HG03457 (cell line): ENCODE data around the gene GH1.
"Not testable (repeated sequence)": the region's sequence is repeated elsewhere in the genome, so short reads cannot be mapped to it uniquely, and the experiment has no call there.

Source experiments
- ATAC-seq: cut with Tn5 transposase; IDR thresholded peaks from one replicate; pipeline ENCODE4 v1.9.1; 2021; ENCODE audit warnings: moderate number of reproducible peaks; ENCODE audit not compliant: unreplicated experiment

GH1 gene

DNA sequence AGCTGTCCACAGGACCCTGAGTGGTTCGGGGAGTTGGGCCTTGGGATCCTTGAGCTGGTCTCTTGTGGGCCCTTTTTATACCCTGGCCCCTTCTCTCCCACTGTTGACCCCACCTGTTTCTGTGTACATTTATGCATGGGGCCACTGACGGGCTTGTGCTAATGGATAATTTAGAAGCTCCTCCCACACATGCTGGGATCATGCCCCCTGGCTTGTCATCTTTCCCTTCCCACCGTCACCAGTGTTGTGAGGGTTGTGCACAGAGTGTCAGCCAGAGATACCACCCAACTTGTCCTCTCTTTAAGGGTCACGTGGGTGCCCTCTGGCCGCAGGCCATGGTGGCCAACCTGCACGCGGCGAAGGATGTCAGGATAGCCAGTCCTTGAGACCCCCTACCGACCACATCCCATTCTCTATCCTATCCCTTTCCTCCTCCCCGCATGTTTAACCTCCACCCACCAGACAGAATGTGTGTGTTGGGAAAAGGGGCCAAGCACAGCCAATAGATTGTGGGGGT, at the start of gene GH1:
Gene GH1, minus strand, starts transcription at position 51 of the 517 bp plus-strand sequence. CDS start 63 bp downstream, outside the sequence.
- ATAC-seq: not testable (repeated sequence)

DNA sequence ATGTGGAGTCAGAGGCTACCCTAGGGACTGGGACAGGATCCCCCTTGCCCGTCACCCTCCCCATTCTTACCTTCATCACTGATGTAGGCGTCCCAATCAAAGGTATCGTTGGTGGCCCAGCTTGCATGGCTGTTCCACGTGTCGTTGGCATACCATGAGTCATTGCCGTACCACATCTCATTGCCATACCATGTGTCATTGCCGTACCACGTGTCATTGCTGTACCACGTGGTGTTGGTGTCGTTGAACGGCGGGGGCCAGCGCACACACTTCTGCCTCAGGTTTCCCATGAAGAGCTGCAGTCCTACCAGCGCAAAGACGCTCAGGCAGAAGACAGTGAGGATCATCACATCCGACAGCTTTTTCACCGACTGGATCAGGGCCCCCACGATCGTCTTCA, 49.3 kb upstream of the GH1 start:
- no peak for ATAC-seq

DNA sequence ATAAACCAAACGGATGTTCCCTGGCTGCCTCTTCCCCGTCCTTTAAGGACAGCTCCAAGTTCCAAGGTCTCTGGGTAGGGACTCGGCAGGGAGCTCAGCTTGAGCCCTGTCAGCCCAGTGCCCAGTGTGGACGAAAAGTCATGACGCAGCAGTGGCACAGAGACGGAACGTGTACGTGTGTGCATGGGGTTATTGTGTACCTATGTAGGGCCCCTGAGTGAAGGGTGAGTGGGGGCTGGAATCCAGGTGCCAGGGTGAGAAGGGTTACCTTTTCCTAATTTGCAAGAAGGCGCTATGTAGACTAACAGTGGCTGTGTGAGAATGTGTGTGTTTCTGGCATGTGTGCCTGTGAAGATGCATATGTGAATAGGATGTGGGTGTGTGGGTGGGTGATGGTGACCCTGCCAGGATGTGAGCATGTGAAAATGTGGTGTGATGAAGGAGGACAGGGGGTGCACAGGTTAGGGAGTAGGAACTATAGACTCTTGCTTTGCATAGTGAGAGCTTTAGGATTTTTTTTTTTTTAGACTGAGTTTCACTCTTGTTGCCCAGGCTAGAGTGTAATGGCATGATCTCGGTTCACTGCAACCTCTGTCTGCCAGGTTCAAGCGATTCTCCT, 48.1 kb upstream of the GH1 start:
- no peak for ATAC-seq

DNA sequence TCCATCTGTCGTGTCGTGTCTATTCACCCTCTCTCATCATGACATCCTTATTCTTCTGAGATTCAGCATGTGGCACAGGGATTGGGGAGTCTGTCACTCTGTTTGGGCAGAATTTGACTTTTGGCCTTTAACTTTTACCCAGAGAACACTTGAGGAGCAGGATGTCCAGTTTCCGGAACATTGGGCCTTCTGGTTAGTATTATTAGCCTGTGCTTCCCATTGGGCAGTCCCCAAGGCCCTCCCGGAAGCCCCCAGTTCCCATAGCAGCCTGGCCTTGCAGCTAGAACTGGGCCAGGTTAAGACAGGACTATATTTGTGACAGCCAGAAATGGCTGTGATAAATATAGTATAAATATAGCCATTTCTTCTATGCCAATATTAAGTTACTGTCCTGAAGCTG, 44.5 kb upstream of the GH1 start:
- ATAC-seq: no peak

DNA sequence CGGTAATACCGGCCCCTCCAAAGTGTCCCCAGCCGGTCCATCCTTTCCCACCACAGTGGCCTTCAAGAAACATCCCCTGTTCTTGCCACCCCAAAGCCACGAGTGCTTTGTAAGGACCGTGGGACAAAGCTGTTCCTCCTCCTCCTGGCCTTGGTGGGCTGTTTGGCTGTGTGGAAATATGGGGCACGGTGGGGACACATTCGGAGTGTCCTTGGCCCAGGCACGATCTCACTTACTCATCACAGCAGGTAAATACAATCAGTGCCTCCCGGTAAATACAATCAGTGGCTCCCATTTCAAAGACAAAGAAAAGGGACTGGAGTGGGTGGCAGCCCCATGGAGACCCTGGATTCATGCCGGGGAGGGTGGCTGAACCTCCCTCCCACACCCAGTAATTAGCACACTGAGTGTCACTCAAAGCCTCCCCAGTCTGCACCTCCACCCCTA, 43.7 kb upstream of the GH1 start:
- no peak for ATAC-seq

DNA sequence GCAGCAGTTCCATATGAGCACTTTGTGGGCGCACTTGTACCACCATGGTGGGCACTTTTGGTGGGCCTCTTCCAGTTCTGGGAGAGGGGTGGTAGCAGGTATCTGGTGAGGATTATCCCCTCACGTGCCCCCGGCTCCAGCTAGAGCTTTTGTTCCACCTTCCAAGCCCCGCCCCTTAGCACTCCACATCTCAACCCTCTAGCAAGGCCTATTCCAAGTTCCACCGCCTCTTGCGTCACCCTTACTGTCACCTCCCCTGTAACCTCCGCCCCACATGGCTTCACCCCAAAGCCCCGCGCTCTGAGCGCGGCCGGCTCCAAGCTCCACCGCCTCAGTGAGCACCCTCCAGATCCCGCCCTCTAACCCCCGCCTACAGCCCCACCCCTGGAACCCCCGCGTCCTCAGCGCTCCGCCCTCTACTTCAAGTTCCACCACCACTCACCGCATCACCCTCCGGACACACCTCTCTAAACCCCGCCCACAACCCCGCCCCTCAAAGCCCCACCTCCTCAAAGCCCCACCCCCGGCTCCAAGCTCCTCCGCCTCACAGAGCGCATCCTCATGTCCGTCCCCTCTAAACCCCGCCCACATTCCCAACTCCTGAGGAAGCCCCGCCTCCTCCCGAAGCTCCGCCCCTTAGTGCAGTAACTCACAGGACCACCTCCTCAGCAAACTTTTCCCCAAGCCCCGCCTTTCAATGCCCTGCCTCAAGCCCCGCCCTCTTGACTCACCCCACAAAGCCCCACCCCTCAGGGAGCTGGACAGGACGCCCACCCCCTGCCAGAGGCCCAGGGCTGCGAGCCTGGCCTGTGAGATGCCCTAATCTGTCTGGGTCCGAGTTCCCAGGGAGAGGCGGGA, 42.9 kb upstream of the GH1 start:
- ATAC-seq: no peak

DNA sequence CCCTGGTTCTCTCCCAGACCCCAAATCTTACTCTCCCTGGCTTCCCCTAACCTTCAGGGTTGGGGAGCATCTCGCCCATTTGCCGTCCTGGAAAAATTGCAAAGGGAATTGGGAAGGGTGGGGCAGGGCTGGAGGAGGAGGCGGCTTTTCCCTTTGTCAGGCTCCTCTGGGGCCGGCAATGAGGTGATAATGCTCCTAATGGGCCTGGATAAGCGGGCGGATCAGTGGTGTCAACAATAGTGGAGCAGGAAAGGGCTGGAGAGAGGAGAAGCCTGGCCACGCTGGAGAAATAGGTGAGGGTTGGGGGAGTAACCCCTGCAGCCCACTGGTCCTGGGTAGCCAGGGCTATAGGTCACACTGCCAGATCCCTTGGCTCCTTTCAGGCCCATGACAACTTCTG, 41.8 kb upstream of the GH1 start:
- no peak for ATAC-seq

DNA sequence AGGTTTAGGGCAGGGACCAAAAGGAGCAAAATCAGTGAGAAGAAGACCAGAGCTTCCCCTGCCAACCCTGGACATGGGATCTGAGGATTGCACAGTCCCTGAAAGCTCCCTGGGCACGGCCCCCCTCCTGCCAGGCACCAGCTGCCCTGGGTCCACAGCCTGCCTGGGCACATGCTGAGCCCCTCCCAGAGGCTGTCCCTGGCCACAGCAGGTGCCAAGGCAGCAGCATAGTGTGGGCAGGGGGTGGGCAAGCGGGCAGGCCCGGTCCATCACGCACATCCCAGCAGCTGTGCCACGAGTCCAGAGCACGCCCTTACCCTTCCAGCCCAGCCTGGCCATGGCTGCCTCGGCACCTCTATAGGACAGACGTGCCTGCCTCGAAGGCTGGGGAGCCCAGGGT, 41.4 kb upstream of the GH1 start:
- ATAC-seq: no peak

DNA sequence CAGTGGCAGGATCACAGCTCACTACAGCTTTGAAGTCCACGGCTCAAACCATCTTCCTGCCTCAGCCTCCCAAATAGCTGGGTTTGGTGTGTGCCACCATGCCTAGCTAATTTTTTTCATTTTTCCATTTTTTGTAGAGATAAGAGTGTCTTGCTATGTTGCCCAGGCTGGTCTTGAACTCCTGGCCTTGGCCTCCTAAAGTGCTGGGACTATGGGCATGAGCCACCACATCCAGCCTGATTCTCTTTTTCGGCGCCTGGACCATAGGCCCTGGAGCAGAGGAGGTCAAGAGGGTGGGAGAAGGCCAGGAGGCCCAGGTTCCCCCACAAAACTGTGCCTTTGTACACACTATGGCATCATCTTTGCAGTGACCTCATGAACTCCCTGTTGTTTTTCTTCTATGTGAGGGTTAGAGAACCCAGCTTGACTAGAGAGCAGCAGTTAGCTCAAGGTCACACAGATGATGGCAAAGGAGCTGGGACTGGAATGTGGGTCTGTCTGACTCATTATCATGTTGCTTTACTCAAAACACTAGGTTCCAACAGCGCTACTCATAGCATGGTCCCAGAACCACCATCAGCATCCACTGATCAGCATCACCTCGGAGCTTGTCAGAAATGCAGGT, 37.8 kb upstream of the GH1 start:
- ATAC-seq: no peak

DNA sequence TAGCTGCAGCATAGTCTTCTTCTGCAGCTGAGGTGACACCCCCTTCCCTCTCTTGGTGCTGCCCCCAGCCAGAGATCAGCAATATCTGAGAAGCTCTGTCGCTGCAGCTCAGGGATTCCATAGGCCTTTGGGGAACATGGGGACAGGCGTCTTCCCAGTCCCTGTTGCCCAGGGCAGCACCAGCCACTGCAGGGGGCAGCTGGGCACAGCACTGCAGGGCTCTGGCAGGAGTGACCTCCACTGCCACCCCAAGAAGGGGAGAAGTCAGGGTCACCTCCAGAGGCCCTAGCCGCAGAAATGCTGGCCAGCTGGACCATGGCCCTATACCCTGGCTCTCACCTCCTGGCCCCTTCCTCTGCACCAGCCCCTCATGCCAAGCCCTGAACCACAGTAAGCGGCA, 37.2 kb upstream of the GH1 start:
- no peak for ATAC-seq

DNA sequence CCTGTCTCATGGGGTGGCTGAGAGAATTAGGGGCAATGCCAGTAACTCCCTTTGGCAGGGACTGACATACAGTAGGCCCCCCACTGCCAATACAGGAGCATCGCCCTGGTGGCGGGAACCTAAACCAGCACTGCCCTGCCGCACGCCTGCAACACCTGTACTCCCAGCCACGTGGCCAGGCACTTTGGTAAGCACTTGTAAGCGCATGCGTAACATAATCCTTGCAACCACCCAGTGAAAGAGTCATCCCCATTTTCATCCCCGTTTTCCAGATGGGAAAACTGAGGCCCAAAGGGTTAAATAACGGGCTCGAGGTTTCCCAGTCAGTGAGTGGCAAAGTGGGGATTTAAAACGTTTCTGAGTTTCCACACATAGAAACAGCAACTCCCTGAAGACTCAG, 36.6 kb upstream of the GH1 start:
- ATAC-seq: no peak

DNA sequence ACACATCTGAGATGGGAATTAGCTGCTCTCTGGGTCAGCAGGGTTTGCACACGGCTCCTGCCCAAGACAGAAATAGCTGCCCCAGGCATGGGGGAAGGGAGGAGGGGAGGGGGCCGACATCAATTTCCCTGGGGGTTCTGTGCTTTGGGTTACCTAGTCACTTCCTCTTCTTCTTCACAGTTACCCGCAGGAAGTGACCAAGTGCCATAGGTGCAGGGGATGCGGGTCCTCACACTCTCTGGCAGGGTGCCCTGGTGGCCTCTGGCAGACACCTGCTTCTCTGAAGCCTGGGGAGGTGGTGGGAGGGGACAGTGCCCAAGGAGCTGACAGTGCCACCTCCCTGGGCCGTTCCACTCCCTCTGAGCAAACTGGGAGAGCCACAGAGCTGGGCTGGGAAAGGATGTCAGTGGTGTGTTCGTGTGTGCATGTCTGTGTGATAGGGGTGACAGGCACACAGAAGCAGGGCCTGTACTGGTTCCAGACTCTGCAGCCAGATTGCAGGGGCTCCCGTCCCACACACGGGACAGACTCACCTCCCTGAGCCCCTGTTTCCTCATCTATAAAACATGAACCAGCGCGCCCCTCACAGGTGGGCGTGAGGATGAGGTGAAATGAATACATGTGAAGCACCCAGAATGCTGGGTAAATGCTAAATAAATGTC, 35.9 kb upstream of the GH1 start:
- no peak for ATAC-seq

DNA sequence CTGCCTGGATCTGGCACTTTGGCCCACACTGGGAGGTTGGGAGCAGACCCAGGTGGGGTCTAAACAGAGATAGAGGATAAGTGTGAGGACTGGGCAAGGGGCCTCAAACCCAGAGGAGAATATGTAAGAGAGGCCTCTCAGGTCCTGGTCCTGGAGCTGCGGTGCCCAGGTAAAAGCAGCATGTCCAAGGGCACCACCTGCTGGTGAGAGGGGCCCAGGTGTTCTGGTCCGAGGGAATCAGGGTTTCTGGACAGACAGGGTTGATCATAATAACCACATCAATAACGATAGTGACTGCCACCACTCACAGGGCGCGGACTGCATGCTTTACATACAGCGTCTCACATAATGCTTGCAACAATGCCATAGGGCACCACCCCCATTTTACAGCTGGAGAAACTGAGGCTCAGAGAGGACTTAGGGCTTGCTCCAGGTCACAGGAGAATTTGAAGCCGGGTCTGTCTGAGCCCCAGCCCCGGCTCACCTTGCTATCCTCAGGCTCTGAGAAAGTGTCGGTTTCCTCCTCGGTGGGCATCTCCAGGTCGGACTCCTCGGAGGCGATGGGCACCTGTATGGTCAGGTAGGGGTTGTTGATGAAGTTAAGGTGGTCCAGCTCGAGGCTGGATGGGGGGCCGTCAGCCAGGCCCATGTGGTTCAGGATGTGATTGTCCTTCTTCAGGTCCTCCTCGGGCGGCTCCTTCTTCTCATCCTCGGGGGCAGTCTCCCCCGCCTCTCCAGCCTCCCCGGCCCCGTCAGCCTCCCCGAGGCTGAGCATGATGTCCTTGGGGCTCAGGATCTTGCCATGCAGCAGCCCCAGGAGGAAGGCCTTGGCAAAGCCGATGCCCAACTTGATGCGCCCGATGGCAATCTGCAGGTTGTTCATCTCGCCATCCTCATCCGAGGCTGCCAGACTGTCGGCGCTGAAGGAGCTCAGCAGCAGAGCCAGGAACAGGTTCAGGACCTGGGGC, 32.6 kb upstream of the GH1 start:
- no peak for ATAC-seq

DNA sequence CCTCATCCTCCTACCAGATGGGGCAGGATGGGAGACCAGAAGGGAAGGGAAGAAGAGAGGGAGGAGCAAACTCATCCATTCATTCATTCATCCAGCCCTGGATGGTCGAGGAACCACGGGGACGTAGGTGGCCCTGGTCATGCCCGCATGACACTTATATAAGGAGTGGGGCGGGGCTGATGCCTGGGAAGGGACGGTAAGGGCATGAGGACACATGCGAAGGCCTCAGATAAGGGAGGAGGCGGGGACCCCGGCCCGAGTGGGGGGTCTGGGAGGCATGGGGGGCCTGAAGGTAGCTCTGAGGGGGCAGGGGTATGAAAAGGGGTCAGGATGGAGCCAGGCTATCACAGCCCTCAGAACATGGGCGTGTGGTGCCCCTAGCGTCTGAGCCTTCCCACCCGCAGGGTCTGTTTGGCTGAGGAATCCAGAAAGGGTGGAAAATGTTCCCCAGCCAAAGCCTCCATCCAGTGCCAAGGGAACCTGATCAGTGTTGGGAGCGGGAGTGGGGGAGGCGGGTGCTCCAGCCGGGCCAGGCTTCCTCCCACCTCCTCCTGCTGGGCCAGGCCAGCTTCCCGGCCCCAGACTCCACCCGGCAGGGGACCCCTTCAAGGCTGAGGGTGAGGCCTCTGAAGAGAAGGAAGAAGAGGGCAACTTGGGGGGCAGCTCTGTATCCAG, 31.1 kb upstream of the GH1 start:
- ATAC-seq: no peak

DNA sequence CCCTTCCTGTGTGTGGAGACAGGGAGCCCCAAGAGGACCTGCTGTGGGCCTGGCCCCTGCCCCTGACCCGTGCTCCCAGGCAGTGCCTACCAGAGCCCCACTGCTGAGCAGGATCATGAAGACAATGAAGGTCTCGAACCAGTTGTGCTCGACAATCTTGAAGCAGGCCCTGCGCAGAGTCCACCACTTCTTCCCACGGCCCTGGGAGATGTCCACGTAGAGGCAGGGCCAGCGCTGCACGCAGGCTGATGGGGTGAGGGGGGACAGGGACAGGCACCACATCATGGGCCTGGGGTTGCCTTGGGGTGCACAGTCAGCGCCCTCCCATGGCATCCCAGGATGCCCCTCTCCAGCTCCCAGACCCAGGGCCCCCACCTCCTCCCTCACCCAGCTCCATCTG, 29.9 kb upstream of the GH1 start:
- ATAC-seq: no peak

DNA sequence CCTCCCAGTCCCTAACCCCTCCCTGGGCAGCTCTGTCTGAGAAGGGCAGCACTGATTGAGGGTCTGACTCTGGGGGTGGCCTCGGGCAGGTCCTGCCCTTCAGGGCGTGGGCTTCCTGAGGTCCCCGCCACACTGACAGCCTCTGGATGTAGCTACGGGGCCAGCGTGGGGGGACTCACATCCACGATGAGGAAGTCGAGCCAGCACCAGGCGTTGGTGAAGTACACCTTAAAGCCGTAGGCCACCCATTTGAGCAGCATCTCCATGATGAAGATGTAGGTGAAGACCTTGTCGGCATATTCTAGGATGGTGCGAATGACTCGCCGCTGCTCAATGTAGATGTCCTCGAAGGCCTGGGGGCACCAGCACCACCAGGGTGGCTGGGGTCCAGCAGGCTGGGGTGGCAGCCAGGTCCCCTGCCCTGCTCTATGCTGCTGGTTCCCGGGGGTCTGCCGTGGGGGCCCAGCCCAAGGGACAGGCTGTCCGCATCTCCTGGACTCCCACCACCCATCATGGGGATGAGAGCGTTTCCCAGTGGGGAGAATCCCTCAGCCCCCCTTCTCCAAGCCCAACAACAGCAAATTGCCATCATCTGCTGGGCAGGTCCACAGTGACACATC, 29.2 kb upstream of the GH1 start:
- no peak for ATAC-seq

DNA sequence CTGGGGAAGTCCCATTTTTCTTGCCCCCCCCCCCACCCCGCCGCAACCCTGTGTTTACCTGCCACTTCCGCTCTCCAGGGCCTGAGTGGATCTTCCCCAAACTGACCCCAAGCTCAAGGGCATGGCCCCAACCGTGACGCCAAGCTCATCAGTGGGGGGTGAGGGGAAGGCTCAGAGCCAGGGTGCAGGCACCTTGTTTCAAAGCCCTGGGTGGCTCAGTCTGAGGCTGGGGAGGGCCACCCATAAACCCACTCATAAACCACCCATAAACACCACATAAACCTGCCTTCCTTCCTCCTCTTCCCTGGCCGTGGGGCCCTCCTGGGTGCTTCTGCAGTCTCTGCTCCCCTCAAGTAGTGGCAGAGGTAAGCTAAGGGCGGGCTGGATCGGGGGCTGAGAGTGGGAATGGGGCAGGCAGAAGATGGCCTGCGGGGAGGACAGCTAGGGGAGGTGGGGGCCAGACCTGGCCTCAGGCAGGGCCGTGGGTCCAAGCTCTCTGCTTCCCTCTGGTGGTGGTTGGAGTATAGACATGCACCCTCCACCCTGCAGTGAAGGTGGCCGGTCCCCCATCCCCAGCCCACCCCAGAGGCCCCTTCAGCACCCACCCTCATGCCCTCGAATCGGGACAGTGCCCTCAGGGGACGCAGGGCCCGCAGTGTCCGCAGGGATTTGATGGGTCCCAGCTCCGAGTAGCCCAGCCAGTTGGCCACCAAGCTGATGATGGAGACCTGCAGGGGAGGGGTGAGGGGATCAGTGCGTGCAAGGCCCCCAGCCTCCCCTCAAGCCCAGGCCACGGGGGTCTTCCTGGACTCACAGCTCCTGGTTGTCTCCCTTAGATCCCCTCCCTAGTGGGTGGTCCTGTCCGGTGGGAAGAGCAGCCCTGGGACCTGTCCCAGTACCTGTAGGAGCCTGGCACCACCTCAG, 28.1 kb upstream of the GH1 start:
- no peak for ATAC-seq

DNA sequence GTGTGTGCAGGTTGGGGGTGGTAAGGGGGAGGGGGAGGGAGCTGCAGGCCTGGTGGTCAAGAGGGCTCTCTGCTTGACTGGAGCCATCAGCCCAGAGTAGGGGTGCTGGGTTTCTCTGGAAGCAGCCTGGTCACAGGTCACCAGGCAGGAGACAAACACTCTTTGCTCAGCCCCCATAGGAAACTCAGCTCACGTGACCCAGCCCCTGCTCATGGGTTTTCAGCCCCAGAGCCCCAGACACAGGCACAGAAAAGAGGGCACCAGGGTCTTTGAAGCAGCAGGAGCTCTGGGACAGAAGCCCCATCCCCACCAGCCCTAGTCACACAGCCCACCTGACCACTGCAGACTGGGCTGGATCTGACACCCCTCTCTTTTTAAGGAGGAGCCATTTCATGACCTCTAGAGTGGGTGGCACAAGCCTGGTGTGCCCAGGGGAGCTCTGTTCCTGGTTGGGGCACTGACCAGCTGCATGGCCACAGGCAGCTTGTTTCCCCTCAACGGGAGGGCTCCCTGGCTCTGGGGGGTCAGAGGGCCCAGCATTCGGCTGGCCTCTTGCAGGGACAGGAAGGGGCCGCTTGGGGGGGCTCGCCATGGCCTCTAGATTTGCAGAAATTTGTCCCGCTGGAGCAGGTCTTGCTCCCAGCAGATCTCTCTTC, 27.3 kb upstream of the GH1 start:
- ATAC-seq: no peak
